Gastrocnemius medialis (tissue), 4 donors: Measurements from ENCODE around the gene SYT15. TPM values are rescaled to one million over a fixed set of nuclear protein-coding genes. Genes with fewer than 3 reads are reported as not detected.

Experiments
- ATAC-seq, 2 donors: fragments of 150-250 bp; one replicate each; pipeline ENCODE4 v1.9.1; 2016
- DNase-seq, 2 donors: peaks; one replicate each; pipeline ENCODE4 v3.0.0-alpha.2; 2019
- H3K27ac ChIP-seq, 4 donors: fragments of 200-600 bp; sonication (generic); 1 replicate in 1 of 4; 2 replicates in 3 of 4; pipeline ENCODE4 v1.5.1; 2016 to 2018; ENCODE audit warnings: mild to moderate bottlenecking in 2 of 4, moderate library complexity in 1 of 4
- H3K27me3 ChIP-seq, 3 donors: fragments of 200-600 bp; sonication (generic) in 2 of 3; 1 replicate in 1 of 3; 2 replicates in 2 of 3; pipeline versions ENCODE4 v1.5.1 to v1.6.0; 2016 to 2019; ENCODE audit warnings: mild to moderate bottlenecking in 1 of 3, moderate library complexity in 1 of 3
- H3K36me3 ChIP-seq, 2 donors: fragments of 200-600 bp; sonication (generic) in 1 of 2; one replicate each; pipeline ENCODE4 v1.5.1; 2017 to 2018
- H3K4me1 ChIP-seq, 2 donors: fragments of 200-600 bp; sonication (generic) in 1 of 2; one replicate each; pipeline ENCODE4 v1.5.1; 2016 to 2017; ENCODE audit warnings: mild to moderate bottlenecking in 2 of 2
- H3K4me3 ChIP-seq, 4 donors: fragments of 200-600 bp; sonication (generic) in 3 of 4; 1 replicate in 1 of 4; 2 replicates in 3 of 4; pipeline ENCODE4 v1.5.1; 2016 to 2019; ENCODE audit warnings: mild to moderate bottlenecking in 2 of 4
- H3K9me3 ChIP-seq, 3 donors: fragments of 200-600 bp; sonication (generic) in 2 of 3; 1 replicate in 1 of 3; 2 replicates in 2 of 3; pipeline ENCODE4 v1.5.1; 2016 to 2019
- CTCF ChIP-seq, 5 experiments: fragments of 450-650 bp in 3 of 5; fragments of 200-600 bp in 2 of 5; sonication (generic) in 2 of 5; IDR thresholded peaks in 4 of 5; conservative IDR thresholded peaks in 1 of 5; 1 replicate in 4 of 5; 2 replicates in 1 of 5; pipeline ENCODE4 v1.5.1; 2016 to 2019; ENCODE audit warnings: antibody characterized with exemption in 5 of 5, mild to moderate bottlenecking in 3 of 5, moderate library complexity in 3 of 5
- POLR2A ChIP-seq, 2 donors: fragments of 450-650 bp; IDR thresholded peaks; one replicate each; pipeline ENCODE4 v1.6.1; 2017; ENCODE audit warnings: antibody characterized with exemption in 2 of 2, mild to moderate bottlenecking in 2 of 2, moderate library complexity in 2 of 2
- in situ Hi-C, 4 donors: fragments of 200-750 bp; cut with MboI; loops; one replicate each; pipeline versions ENCODE4 v1.15.0 to v1.8.0; 2017; ENCODE audit warnings: low sequenced_read_pairs in 4 of 4
- intact Hi-C: fragments of 100-400 bp; cut with DNase I; formaldehyde crosslinking; loops from one replicate; pipeline ENCODE4 v1.15.1; 2023; ENCODE audit warnings: low total_unique reads
- total RNA-seq, 4 donors: library from RNA; depleted of rRNA; stranded (reverse); fragments of >200 nt; gene quantifications; one replicate each; pipeline versions ENCODE4 v1.1.0 to v1.2.3, GENCODE V29; 2016

The SYT15 gene
- total RNA-seq, 4 donors from 2014 or later = 0.36 to 1.0 (median 0.69) TPM

DNA sequence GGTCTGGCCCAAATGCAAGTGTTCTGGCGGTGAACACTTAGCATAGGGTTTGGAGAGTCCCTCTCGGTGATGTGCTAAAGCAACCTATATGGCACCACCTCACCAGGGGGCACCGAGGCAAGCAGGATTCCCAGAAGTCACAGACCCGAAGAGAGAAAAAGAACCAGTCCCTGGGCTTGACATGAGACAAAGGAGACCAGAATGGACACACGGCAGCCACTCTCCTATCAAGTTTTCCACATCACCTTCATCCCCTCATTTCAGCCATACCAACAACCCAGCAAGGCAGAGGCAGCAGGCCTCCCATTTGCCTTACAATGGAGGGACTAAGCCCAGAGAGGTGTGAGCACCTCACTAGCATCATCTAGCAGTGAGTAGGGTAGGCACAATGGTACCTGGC is 42.1 kb upstream of the SYT15 start:
- in situ Hi-C loops (no loop called here), intact Hi-C loops (no loop called here)
- Histone ChIP-seq H3K4me1 (no peaks in the 10 kb centered on the region), H3K27ac (no peak overlapping the region), H3K9me3 (no peaks in the 10 kb centered on the region), H3K27me3 (peaks cover 23 to 35% (median 24%) of the 10 kb centered on the region in 3 donors), H3K4me3 (no peak overlapping the region), H3K36me3 (no peaks in the 10 kb centered on the region)
- ATAC-seq = no peak
- TF ChIP-seq CTCF (IDR thresholded peaks at IDR 0.05 in 4 of 5, conservative IDR thresholded peaks at IDR 0.05 in 1 of 5) = no peak
- TF ChIP-seq POLR2A (IDR thresholded peaks at IDR 0.05) = no peak
- no peak for DNase-seq

DNA sequence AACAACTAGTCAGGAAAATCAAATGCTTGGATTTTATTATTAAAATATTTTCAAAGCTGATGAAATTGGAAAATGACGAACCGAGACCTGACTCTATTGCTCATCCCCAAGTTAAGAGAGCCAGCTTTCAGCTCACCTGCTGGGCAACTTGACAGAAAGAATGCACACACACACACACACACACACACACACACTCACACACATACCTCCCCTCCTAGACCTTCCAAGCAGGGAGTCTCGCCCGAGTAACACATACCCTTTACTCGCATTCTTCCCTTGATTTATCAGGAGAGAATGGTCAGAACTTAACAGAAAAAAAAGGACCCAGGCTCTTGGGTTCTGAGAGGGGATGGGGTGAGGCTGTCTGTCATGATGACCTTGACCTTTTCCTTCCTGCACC is 41.6 kb upstream of the SYT15 start:
- ATAC-seq (no peak), DNase-seq (no peak)
- Histone ChIP-seq H3K36me3 (no peaks in the 10 kb centered on the region), H3K27ac (no peak overlapping the region), H3K27me3 (peaks cover 23 to 40% (median 29%) of the 10 kb centered on the region in 3 donors), H3K4me1 (no peaks in the 10 kb centered on the region), H3K9me3 (no peaks in the 10 kb centered on the region), H3K4me3 (no peak overlapping the region)
- in situ Hi-C loops (no loop called here), intact Hi-C loops (no loop called here)
- TF ChIP-seq CTCF (IDR thresholded peaks at IDR 0.05 in 4 of 5, conservative IDR thresholded peaks at IDR 0.05 in 1 of 5) (no peak), POLR2A (IDR thresholded peaks at IDR 0.05) (no peak)

GRCh38 chr10:46538155-46538554 is 40.8 kb upstream of the SYT15 start:
- in situ Hi-C loops (no loop called here), intact Hi-C loops (no loop called here)
- Histone ChIP-seq H3K4me3 (no peak overlapping the region), H3K27ac (no peak overlapping the region), H3K9me3 (no peaks in the 10 kb centered on the region), H3K4me1 (no peaks in the 10 kb centered on the region), H3K27me3 (peaks cover 25 to 40% (median 29%) of the 10 kb centered on the region in 3 donors), H3K36me3 (no peaks in the 10 kb centered on the region)
- TF ChIP-seq CTCF (IDR thresholded peaks at IDR 0.05 in 4 of 5, conservative IDR thresholded peaks at IDR 0.05 in 1 of 5) = no peak
- DNase-seq = no peak
- no peak for ATAC-seq

GRCh38 chr10:46538717-46539426 is 40.1 kb upstream of the SYT15 start:
- Histone ChIP-seq H3K4me1 (no peaks in the 10 kb centered on the region), H3K9me3 (no peaks in the 10 kb centered on the region), H3K36me3 (no peaks in the 10 kb centered on the region), H3K27me3 (peaks cover 25 to 36% (median 29%) of the 10 kb centered on the region in 3 donors), H3K27ac (no peak overlapping the region), H3K4me3 (no peak overlapping the region)
- TF ChIP-seq POLR2A (IDR thresholded peaks at IDR 0.05) (no peak), CTCF (IDR thresholded peaks at IDR 0.05 in 4 of 5, conservative IDR thresholded peaks at IDR 0.05 in 1 of 5) (no peak)
- intact Hi-C loops = no loop called here
- no peak for DNase-seq
- no peak for ATAC-seq
- in situ Hi-C loops = no loop called here
